ENCODE measurements around the gene BEGAIN. TPM values are rescaled to one million over a fixed set of nuclear protein-coding genes. Genes with fewer than 3 reads are reported as not detected.

Gene BEGAIN
- total RNA-seq, 1 experiment from 2014 or later = not detected

DNA sequence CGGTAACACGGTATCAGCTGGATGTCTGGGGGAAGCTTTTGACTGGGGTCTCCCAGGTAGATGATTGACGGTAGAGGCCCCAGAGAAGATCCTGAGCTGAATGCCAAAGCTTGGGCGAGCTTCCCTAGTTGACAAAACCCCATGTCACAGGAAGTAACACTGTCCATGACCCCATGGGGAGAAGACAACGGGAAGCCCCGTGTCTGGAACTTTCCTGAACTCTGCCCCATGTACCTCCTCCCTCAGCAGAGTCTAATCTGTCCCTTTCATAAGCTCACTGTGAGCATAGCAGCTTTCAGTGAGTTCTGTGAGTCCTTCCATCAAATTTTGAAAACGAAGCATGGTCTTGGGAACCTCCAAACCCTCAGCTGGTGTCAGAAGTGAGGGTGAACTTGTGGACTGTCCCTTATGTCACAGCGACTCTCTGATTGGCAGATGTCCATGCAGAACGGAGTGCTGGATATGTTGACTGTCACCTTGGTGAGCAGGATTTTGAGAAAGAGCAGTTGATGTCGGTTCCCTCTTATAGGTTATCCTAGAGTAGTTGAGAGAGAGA is 29.7 kb upstream of the BEGAIN start:
- H3K27ac ChIP-seq = no peak overlapping the region
- H3K9me2 ChIP-seq (ENCODE audit: insufficient read depth) = no peaks in the 10 kb centered on the region
- H3K4me1 ChIP-seq (replicated peaks; ENCODE audit: insufficient read depth) = no peaks in the 10 kb centered on the region
- POLR2A ChIA-PET (ENCODE audit: unreplicated experiment) = no interaction called here
- H3K36me3 ChIP-seq (ENCODE audit: low read depth) = no peaks in the 10 kb centered on the region
- no peaks in the 10 kb centered on the region for H3K79me2 ChIP-seq (ENCODE audit: low read depth)
- H2AFZ ChIP-seq = no peak overlapping the region
- peaks cover 56% of the 10 kb centered on the region for H3K27me3 ChIP-seq (ENCODE audit: insufficient read depth, low read depth)
- no peaks in the 10 kb centered on the region for H3K9me3 ChIP-seq (ENCODE audit: insufficient read depth, low read depth)
- DNase-seq = no peak
- no peak overlapping the region for H3K4me2 ChIP-seq
- intact Hi-C loops (cut with micrococcal nuclease; ENCODE audit: unreplicated experiment) = no loop called here
- H3F3A ChIP-seq (ENCODE audit: insufficient read depth, low read depth) = no peaks in the 10 kb centered on the region
- H4K20me1 ChIP-seq (ENCODE audit: insufficient read depth) = no peaks in the 10 kb centered on the region
- H3K4me3 ChIP-seq = no peak overlapping the region
- CTCF ChIA-PET = no interaction called here
- no peak for TF ChIP-seq EZH2 (IDR thresholded peaks at IDR 0.05; ENCODE audit: low read depth)
- TF ChIP-seq, protein P1, sequence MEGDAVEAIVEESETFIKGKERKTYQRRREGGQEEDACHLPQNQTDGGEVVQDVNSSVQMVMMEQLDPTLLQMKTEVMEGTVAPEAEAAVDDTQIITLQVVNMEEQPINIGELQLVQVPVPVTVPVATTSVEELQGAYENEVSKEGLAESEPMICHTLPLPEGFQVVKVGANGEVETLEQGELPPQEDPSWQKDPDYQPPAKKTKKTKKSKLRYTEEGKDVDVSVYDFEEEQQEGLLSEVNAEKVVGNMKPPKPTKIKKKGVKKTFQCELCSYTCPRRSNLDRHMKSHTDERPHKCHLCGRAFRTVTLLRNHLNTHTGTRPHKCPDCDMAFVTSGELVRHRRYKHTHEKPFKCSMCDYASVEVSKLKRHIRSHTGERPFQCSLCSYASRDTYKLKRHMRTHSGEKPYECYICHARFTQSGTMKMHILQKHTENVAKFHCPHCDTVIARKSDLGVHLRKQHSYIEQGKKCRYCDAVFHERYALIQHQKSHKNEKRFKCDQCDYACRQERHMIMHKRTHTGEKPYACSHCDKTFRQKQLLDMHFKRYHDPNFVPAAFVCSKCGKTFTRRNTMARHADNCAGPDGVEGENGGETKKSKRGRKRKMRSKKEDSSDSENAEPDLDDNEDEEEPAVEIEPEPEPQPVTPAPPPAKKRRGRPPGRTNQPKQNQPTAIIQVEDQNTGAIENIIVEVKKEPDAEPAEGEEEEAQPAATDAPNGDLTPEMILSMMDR (conservative IDR thresholded peaks at IDR 0.05) = no peak
- BruUV-seq (replicated peaks) = no TSS peak

DNA sequence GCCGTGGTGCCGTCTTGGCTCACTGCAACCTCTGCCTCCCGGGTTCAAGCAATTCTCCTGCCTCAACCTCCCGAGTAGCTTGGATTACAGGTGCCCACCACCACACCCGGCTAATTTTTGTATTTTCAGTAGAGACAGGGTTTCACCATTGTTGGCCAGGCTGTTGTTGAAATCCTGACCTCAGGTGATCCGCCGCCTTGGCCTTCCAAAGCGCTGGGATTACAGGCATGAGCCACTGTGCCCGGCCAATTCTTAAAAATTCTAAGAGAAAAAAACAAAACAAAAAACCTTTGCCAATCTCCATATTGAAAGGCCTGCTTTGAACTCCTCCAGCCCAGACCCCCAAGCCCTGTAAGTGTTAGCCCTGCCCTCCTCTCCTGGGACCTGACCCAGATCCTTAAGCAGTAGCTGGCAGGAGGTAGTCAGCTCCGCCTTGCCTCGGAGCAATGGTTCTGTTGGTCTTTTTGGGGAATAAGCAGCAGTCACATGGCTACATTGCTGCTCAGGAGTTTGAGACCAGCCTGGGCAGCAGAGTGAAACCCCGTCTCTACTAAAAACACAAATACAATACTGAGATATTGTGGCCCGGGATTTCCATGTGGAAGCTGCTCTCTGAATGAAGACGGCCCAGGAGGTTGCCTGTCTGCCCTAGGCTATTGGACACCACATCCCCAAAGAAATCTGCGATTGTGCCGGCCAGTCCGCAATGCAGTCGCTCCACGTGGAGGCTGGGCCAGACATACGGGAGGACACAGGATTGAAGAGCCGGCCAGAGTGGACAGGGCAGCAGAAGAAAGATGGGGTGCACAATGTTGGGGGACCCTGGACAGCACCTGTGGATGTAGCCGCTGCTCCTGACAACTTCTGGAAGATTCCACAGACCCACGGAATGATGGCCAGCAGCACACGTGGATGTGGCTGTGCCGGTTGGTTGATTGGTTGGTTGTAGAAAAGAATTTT is 28.8 kb upstream of the BEGAIN start:
- no TSS peak for BruUV-seq (replicated peaks)
- Histone ChIP-seq H3K27ac (no peak overlapping the region), H3K9me3 (ENCODE audit: insufficient read depth, low read depth) (no peaks in the 10 kb centered on the region), H4K20me1 (ENCODE audit: insufficient read depth) (no peaks in the 10 kb centered on the region), H3K4me2 (no peak overlapping the region), H2AFZ (no peak overlapping the region), H3K9me2 (ENCODE audit: insufficient read depth) (no peaks in the 10 kb centered on the region), H3K27me3 (ENCODE audit: insufficient read depth, low read depth) (peaks cover 59% of the 10 kb centered on the region), H3F3A (ENCODE audit: insufficient read depth, low read depth) (no peaks in the 10 kb centered on the region), H3K36me3 (ENCODE audit: low read depth) (no peaks in the 10 kb centered on the region), H3K4me3 (no peak overlapping the region), H3K79me2 (ENCODE audit: low read depth) (no peaks in the 10 kb centered on the region), H3K4me1 (replicated peaks; ENCODE audit: insufficient read depth) (no peaks in the 10 kb centered on the region)
- no peak for TF ChIP-seq EZH2 (IDR thresholded peaks at IDR 0.05; ENCODE audit: low read depth)
- TF ChIP-seq, protein P1 (conservative IDR thresholded peaks at IDR 0.05) = no peak
- ChIA-PET POLR2A (ENCODE audit: unreplicated experiment) (no interaction called here), CTCF (no interaction called here)
- DNase-seq = no peak
- intact Hi-C loops (cut with micrococcal nuclease; ENCODE audit: unreplicated experiment) = no loop called here

DNA sequence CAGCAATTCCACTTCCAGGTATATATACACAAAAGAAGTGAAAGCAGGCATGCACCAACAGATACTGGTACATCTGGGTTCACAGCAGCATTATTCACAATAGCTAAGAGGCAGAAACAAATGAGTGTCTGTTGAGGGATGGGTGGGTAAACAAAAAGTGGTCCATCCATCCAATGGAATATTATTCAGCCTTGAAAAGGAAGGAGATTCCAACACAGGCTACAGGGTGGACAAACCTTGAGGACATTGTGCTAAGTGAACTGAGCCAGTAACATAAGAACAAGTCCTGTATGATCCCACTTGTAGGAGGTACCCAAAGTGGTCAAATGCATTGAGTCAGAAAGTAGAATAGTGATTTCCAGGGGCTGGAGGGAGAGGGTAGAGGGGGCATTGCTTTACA is 27.6 kb upstream of the BEGAIN start:
- Histone ChIP-seq H3K9me2 (ENCODE audit: insufficient read depth) (no peaks in the 10 kb centered on the region), H3K9me3 (ENCODE audit: insufficient read depth, low read depth) (no peaks in the 10 kb centered on the region), H3K27ac (no peak overlapping the region), H3K36me3 (ENCODE audit: low read depth) (no peaks in the 10 kb centered on the region), H4K20me1 (ENCODE audit: insufficient read depth) (no peaks in the 10 kb centered on the region), H3K4me2 (no peak overlapping the region), H3K4me1 (replicated peaks; ENCODE audit: insufficient read depth) (no peaks in the 10 kb centered on the region), H3F3A (ENCODE audit: insufficient read depth, low read depth) (no peaks in the 10 kb centered on the region), H3K27me3 (ENCODE audit: insufficient read depth, low read depth) (peaks cover 59% of the 10 kb centered on the region), H2AFZ (no peak overlapping the region), H3K79me2 (ENCODE audit: low read depth) (no peaks in the 10 kb centered on the region), H3K4me3 (no peak overlapping the region)
- no TSS peak for BruUV-seq (replicated peaks)
- TF ChIP-seq, protein P1 (conservative IDR thresholded peaks at IDR 0.05) = no peak
- intact Hi-C loops (cut with micrococcal nuclease; ENCODE audit: unreplicated experiment) = no loop called here
- ChIA-PET POLR2A (ENCODE audit: unreplicated experiment) (no interaction called here), CTCF (no interaction called here)
- DNase-seq = no peak
